ENCODE results near the gene IL17RE. TPM values are rescaled to one million over a fixed set of nuclear protein-coding genes. Genes with fewer than 3 reads are reported as not detected.
A peak's percentile ranks its signal among the peaks of the same experiment; 100 is the strongest.
"Not testable (repeated sequence)": the region's sequence is repeated elsewhere in the genome, so short reads cannot be mapped to it uniquely, and the experiment has no call there.

IL17RE gene
- total RNA-seq, 1 experiment from 2014 or later: 30.6 TPM

DNA sequence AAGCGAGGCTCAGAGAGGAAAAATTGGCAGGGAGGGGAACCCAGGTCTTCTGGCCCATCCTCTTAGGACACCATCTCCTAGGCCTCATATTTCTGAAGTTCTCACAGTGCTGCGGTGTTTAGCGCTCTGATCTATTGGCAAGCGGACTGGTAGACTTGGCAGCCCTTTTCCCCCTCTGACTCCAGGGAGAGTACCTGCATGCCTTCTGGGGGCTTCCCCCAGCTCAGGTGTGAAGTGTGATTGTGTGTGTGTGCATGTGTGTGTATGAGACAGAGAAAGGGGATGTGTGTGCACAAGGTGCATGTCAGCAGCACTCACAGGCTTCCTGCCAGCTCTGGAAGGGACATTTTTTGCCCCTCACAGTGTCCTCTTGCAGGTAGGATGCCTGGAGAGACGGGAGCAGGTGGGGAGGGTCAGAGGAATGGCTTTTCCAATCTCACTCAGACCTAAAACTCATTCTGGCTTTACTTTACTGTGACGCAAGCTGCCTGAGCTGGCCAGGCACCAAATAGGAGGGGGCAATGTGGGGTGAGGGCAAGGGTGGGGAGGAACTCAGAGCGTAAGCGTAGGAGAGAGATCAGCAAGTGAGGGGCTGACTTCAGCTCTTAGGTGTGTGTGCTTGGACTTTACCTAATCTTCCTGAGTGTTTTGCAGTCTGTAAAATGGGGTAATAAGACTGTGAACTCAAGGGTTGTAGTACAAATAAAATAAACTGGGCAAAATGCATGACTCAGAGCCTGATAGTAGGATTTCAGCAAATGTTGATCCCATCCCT is 4.0 kb upstream of the IL17RE start:
- BruUV-seq (replicated peaks): no TSS peak
- CTCF ChIA-PET: interaction anchor here (1.0 to 1.1 kb wide), 5 partner anchors 15 to 110 kb away, joined by 3 to 10 read pairs (median 8); partner anchors contain the start of genes CRELD1 and IL17RC
- intact Hi-C loops (cut with micrococcal nuclease; ENCODE audit: unreplicated experiment): loop anchor here (2.0 to 5.0 kb wide), 3 partner anchors 34 to 51 kb away; partner anchors contain the start of gene CRELD1
- Mint-ChIP-seq H3K4me1 (ENCODE audit: low read depth, unreplicated experiment) (peaks cover 67% of the 10 kb centered on the region), H3K4me3 (ENCODE audit: low read depth, unreplicated experiment) (peak overlapping the region; percentile 52), H3K9me3 (ENCODE audit: low read depth, unreplicated experiment) (no peaks in the 10 kb centered on the region), H3K27ac (ENCODE audit: unreplicated experiment) (peak overlapping the region; percentile 76), H3K36me3 (ENCODE audit: insufficient read depth, unreplicated experiment) (peaks cover 34% of the 10 kb centered on the region), H3K27me3 (ENCODE audit: unreplicated experiment) (no peaks in the 10 kb centered on the region)
- TF ChIP-seq, protein P1, sequence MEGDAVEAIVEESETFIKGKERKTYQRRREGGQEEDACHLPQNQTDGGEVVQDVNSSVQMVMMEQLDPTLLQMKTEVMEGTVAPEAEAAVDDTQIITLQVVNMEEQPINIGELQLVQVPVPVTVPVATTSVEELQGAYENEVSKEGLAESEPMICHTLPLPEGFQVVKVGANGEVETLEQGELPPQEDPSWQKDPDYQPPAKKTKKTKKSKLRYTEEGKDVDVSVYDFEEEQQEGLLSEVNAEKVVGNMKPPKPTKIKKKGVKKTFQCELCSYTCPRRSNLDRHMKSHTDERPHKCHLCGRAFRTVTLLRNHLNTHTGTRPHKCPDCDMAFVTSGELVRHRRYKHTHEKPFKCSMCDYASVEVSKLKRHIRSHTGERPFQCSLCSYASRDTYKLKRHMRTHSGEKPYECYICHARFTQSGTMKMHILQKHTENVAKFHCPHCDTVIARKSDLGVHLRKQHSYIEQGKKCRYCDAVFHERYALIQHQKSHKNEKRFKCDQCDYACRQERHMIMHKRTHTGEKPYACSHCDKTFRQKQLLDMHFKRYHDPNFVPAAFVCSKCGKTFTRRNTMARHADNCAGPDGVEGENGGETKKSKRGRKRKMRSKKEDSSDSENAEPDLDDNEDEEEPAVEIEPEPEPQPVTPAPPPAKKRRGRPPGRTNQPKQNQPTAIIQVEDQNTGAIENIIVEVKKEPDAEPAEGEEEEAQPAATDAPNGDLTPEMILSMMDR (IDR thresholded peaks at IDR 0.05; ENCODE audit: unreplicated experiment): no peak
- peak; percentile 43 for DNase-seq

DNA sequence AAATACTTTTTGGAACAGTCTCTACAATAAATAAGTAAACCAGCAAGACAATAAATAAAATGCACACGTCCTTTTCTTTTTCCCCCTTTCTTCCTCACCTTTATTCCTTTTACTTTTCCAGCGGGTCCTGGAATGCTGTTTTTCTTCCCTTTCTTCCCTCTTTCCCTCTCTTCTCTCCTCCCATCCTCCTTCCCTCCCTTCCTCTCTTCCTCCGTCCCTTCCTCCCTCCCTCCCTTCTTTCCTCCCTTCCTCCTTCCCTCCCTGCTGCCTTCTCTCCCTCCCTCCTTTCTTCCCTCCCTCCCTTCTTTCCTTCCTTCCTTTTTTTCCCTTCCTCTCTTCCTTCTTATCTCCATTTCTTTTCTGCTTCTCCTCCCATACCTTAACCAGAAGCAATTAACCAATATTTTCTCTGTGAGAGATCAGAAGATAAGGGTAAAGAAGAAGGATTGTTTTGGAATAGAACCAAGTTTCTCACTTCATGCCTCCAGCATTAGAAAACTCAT is 3.3 kb upstream of the IL17RE start:
- intact Hi-C loops (cut with micrococcal nuclease; ENCODE audit: unreplicated experiment): loop anchor here (2.0 to 5.0 kb wide), 3 partner anchors 33 to 52 kb away; partner anchors contain the start of gene CRELD1
- Mint-ChIP-seq H3K4me1 (ENCODE audit: low read depth, unreplicated experiment) (peaks cover 73% of the 10 kb centered on the region), H3K4me3 (ENCODE audit: low read depth, unreplicated experiment) (peak overlapping the region; percentile 52)

DNA sequence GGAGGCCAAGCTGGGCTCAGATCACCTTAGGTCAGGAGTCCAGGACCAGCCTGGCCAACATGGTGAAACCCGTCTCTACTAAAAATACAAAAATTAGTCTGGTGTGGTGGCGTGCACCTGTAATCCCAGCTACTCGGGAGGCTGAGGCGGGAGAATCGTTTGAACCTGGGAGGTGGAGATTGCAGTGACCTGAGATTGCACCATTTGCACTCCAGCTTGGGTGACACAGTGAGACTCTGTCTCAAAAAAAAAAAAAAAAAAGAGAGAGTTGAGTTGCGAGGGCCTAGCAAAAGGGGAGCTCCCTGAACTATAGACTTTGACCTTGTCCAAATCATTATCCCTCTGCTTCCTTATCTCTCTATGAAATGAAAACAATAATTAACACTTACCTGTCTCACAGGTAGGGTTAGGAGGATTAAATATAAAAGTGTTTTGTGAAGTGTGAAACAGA is 1.7 kb upstream of the IL17RE start:
- H3K4me1 Mint-ChIP-seq (ENCODE audit: low read depth, unreplicated experiment): peaks cover 59% of the 10 kb centered on the region
- H3K27me3 Mint-ChIP-seq (ENCODE audit: unreplicated experiment); H3K4me3 Mint-ChIP-seq (ENCODE audit: low read depth, unreplicated experiment); H3K27ac Mint-ChIP-seq (ENCODE audit: unreplicated experiment); H3K9me3 Mint-ChIP-seq (ENCODE audit: low read depth, unreplicated experiment); BruUV-seq (replicated peaks); DNase-seq; CTCF ChIA-PET; intact Hi-C loops (cut with micrococcal nuclease; ENCODE audit: unreplicated experiment): not testable (repeated sequence)
- peaks cover 18% of the 10 kb centered on the region for H3K36me3 Mint-ChIP-seq (ENCODE audit: insufficient read depth, unreplicated experiment)

More for the DNA sequence above, 3.3 kb upstream of the IL17RE start:
- Mint-ChIP-seq H3K27me3 (ENCODE audit: unreplicated experiment) (no peaks in the 10 kb centered on the region), H3K27ac (ENCODE audit: unreplicated experiment) (peak overlapping the region; percentile 76), H3K9me3 (ENCODE audit: low read depth, unreplicated experiment) (no peaks in the 10 kb centered on the region), H3K36me3 (ENCODE audit: insufficient read depth, unreplicated experiment) (peaks cover 28% of the 10 kb centered on the region)
- no peak for DNase-seq
- TF ChIP-seq, protein P1 (IDR thresholded peaks at IDR 0.05; ENCODE audit: unreplicated experiment): no peak
- CTCF ChIA-PET: no interaction called here
- no TSS peak for BruUV-seq (replicated peaks)

DNA sequence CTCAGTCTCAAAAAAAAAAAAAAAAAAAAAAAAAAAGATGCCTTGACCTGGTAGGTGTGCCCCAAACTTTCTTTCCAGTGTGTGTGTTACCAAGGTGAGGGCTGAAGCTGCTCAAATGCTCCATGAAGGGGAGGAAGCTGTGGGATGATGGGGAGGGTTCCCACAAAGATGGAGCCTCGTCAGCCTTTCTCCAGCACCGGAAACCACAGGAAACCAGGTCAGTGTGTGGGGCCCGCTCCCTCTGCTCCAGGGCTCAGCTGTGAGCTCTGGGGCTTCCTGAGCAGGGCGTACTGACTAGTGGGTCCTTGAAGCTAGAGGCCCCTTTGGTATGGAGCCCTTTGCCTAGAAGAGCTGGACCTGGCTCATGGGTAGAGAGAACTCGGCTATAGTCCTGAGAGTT is 681 bp upstream of the IL17RE start:
- no peaks in the 10 kb centered on the region for H3K27me3 Mint-ChIP-seq (ENCODE audit: unreplicated experiment)
- peak overlapping the region; percentile 42 for H3K27ac Mint-ChIP-seq (ENCODE audit: unreplicated experiment)
- H3K9me3 Mint-ChIP-seq (ENCODE audit: low read depth, unreplicated experiment): no peaks in the 10 kb centered on the region
- no peak for DNase-seq
- no TSS peak for BruUV-seq (replicated peaks)
- peaks cover 50% of the 10 kb centered on the region for H3K4me1 Mint-ChIP-seq (ENCODE audit: low read depth, unreplicated experiment)
- peak overlapping the region; percentile 82 for H3K4me3 Mint-ChIP-seq (ENCODE audit: low read depth, unreplicated experiment)
- TF ChIP-seq, protein P1 (IDR thresholded peaks at IDR 0.05; ENCODE audit: unreplicated experiment): no peak
- CTCF ChIA-PET: interaction anchor here (0.5 to 1.2 kb wide), 6 partner anchors 9 to 288 kb away, joined by 3 to 5 read pairs (median 4); partner anchors contain the start of gene IL17RC
- intact Hi-C loops (cut with micrococcal nuclease; ENCODE audit: unreplicated experiment): no loop called here
- H3K36me3 Mint-ChIP-seq (ENCODE audit: insufficient read depth, unreplicated experiment): peaks cover 14% of the 10 kb centered on the region

Measured in Calu3 (cell line).